HG03103 (cell line): Measurements from ENCODE around the gene RHOT2.
"Not testable (repeated sequence)": the region's sequence is repeated elsewhere in the genome, so short reads cannot be mapped to it uniquely, and the experiment has no call there.

Experiments
- ATAC-seq: cut with Tn5 transposase; IDR thresholded peaks from one replicate; pipeline ENCODE4 v1.9.1; 2021; ENCODE audit warnings: low read depth; ENCODE audit not compliant: unreplicated experiment

The RHOT2 gene

GRCh38 chr16:679814-680624, 12.1 kb downstream of the RHOT2 start, which contains the start of gene STUB1:
Gene STUB1 (plus strand): TSS chr16:680410. CDS start chr16:680526, 116 bp downstream.
- ATAC-seq = no peak

GRCh38 chr16:680625-680945, 12.7 kb downstream of the RHOT2 start:
- ATAC-seq = no peak

DNA sequence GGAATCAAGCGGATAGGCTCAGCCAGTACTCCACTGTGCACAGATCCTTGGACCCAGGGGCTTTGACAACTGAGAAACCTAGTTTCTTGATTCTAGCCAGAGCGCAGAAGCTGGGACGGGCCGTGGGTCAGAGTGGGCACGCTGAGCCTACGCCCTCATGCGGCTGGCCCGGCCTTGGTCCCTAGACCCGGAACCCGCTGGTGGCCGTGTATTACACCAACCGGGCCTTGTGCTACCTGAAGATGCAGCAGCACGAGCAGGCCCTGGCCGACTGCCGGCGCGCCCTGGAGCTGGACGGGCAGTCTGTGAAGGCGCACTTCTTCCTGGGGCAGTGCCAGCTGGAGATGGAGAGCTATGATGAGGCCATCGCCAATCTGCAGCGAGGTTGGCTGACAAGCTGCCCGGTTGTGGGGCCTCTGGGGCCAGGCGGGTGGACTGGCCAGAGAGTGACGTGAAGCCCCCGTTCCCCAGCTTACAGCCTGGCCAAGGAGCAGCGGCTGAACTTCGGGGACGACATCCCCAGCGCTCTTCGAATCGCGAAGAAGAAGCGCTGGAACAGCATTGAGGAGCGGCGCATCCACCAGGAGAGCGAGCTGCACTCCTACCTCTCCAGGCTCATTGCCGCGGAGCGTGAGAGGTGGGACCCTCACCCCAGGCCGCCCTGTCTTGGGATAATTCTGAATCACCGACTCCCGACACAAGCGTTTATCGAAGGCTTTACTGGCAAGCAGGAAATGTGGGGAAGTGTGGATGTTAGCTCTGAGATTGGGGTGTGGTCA, 13.2 kb downstream of the RHOT2 start:
- ATAC-seq = no peak

DNA sequence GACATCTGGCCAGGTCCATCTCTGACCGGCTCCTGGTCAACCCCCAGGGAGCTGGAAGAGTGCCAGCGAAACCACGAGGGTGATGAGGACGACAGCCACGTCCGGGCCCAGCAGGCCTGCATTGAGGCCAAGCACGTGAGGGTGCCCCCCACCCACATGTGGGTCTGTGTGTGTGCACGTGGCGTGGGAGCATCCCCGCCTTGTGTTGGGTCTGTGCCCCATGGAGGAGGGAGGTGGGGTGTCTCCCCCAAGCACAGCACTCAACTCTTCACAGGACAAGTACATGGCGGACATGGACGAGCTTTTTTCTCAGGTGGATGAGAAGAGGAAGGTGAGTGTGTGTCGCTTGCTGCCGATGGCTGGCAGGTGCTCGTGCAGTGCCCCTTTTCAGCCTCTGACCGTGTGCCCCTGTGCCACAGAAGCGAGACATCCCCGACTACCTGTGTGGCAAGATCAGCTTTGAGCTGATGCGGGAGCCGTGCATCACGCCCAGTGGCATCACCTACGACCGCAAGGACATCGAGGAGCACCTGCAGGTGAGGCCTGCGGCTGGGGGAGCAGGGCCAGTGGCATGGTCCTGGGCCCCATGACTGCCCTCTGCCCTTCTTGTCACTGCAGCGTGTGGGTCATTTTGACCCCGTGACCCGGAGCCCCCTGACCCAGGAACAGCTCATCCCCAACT, 14.0 kb downstream of the RHOT2 start:
- no peak for ATAC-seq

- ATAC-seq = no peak
Measured at GRCh38 chr16:682493-683395, 14.8 kb downstream of the RHOT2 start.

- no peak for ATAC-seq
Measured at GRCh38 chr16:683396-684070, 15.6 kb downstream of the RHOT2 start.

DNA sequence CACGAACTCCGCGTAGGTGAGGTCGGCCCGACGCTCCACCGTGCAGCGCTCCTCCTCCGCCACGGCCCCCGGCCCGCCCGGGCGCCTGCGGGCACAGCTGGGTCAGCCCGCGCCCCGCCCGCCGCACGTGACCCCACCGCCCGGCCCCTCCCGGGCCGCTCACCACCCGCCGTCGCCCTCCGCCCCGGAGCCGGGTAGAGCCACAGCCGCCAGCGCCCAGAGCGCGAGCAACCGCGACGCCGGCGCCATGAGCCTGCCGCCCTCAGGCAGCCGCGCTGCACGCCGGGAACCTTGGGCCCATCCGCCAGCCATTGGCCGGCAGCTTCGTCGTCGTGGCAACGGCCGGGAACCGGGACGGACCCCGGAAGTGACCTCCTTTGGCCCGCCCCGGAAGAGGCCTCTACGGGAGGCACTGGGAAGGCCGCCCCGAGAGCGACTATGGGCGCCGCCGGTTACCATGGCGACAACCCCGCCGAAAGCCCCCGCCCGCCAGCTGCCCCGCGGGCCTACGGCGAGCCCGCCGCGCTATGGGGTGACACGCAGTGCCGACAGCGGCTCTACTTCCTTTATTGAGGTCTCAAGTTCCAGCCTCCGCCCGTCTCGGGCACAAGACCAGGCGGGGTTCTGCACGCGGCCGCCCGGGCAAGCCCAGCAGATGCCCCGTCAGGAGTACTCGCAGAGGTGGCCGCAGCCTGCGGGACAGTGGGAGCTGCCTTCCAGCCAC, 16.3 kb downstream of the RHOT2 start, which contains the start of gene JMJD8:
TSS of gene JMJD8 (minus strand) at position 264 of the 724 bp plus-strand sequence. CDS start at position 249, 15 bp downstream.
- ATAC-seq = peak; percentile 48

- ATAC-seq = no peak
Measured at GRCh38 chr16:684961-685696, 17.2 kb downstream of the RHOT2 start.

GRCh38 chr16:685967-686366, 18.0 kb downstream of the RHOT2 start:
- ATAC-seq = no peak

GRCh38 chr16:686459-687260, 18.7 kb downstream of the RHOT2 start:
- ATAC-seq = no peak

DNA sequence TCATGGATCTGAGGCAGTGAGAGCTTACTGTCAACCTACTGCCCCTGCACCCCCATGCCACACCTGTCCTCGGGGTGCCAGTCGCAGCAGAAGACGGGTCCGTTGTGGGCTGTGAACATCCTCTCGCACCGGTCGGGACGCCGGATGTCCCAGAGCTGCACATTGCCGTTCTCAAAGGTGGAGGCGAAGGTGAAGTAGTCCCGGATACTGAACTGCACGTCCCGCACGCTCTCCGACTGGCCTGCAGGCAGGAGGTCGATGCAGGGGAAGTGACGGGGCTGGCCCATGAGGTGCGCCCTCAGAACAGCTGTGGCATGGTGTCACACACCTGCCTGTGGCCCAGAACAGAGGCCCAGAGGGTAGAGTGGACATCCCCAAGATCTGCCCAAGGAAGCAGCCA, 19.6 kb downstream of the RHOT2 start:
- no peak for ATAC-seq

DNA sequence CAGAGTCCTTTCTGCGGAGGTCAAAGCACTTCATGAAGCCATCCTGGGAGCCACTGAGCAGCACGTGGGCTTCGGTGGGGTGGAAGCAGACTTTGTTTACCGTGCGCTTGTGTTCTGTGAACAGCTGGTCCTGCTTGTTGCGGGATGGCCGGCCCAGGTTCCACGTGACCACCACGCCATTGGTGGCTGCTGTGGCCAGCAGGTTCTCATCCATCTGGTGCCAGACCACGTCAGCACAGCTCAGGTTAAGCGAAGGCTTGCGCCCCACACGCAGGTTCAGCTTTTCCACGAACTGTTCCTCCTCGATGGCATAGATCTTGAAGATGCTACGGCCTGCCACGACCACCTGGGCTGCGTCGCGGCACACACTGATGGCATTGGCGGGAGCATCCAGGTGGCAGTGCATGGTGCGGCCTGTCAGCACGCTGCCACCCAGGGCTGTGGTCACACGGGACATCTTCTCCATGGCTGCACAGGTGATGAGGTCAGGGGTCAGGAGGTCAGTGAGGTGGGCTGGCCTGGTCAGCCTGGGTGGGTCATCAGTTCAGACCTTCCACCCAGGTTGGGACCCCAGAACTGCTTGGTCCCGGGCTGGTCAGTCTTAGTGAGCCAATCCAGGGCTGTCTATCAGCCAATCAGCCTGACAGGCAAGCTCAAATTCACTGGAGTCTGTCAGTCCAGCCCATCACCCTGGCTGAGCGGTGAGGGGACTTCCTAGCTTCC, 21.4 kb downstream of the RHOT2 start:
- ATAC-seq = no peak

DNA sequence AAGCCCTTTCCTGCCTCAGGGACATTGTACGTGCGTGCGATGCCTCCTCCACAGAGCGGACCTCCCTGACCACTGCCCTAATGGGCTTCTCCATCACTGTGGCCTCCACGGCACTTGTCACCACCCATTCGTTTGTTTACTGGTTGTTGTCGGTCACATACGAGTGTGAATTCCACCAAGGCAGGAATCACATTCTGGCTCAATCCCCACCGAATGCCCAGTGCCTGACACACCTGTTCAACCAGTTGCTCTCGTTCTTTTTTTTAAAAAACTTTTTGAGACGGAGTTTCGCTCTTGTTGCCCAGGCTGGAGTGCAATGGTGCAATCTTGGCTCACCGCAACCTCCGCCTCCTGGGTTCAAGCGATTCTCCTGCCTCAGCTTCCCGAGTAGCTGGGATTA, 23.3 kb downstream of the RHOT2 start:
- ATAC-seq = not testable (repeated sequence)

GRCh38 chr16:692356-693108, 24.6 kb downstream of the RHOT2 start:
- ATAC-seq = no peak

GRCh38 chr16:693364-693763, 25.4 kb downstream of the RHOT2 start:
- no peak for ATAC-seq

DNA sequence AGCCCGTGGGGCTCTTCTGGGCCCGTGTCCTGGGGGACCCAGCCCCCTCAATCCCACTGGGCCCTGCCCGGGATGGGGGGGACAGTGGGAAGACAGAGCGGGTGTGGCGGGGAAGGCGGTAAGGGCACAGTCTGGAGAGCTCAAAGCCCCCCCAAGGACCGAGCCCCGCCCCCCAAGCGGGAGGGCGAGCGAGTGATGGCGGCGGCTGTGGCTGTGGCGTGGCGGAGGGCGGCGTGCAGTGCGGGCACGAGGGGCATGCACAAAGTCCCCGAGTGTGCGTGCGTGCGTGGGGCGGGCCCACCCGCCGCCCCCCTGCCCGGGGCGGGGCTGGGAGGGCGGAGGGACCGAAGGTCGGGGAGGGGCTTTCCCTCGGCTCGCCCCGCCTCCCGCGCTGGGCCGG, 25.8 kb downstream of the RHOT2 start:
- no peak for ATAC-seq
